PC-9 (cell line): ENCODE measurements around the gene TRPM8. TPM values are rescaled to one million over a fixed set of nuclear protein-coding genes. Genes with fewer than 3 reads are reported as not detected.

Experiments used
- BruUV-seq: library from RNA; stranded (reverse); fragments of 400-500 nt; replicated peaks from 2 replicates; lab custom pipeline; 2021; lab: Mats Ljungman, UMichigan
- CTCF ChIA-PET: fragments of 300-600 bp; sonication (Branson Sonifier 250); formaldehyde crosslinking; loops from one replicate; lab custom pipeline; 2022; ENCODE audit warnings: antibody characterized with exemption; lab: Charles Lee
- POLR2A ChIA-PET: fragments of 300-600 bp; sonication (Branson Sonifier 250); formaldehyde crosslinking; loops from one replicate; lab custom pipeline; 2022; ENCODE audit warnings: antibody characterized with exemption; ENCODE audit not compliant: unreplicated experiment; lab: Charles Lee
- DNase-seq, 2 experiments: peaks; one replicate each; pipeline versions ENCODE4 v3.0.0 to v3.0.0-alpha.2; 2015 to 2022; ENCODE audit warnings: mixed read lengths in 1 of 2
- H2AFZ ChIP-seq: fragments of 200-600 bp; sonication (generic); 2 replicates; pipeline ENCODE4 v1.8.1; 2017; ENCODE audit warnings: antibody characterized with exemption
- H3F3A ChIP-seq: fragments of 200-600 bp; sonication (generic); 2 replicates; pipeline ENCODE4 v1.8.1; 2017; ENCODE audit warnings: antibody characterized with exemption, mild to moderate bottlenecking, low read depth; ENCODE audit not compliant: insufficient read depth
- H3K27ac ChIP-seq: fragments of 200-600 bp; sonication (generic); 2 replicates; pipeline ENCODE4 v1.6.1; 2016; ENCODE audit warnings: mixed run types
- H3K27me3 ChIP-seq: fragments of 200-600 bp; sonication (generic); 2 replicates; pipeline ENCODE4 v1.6.1; 2016; ENCODE audit warnings: low read depth, mixed run types; ENCODE audit not compliant: insufficient read depth
- H3K36me3 ChIP-seq: fragments of 200-600 bp; sonication (generic); 2 replicates; pipeline ENCODE4 v1.6.1; 2016; ENCODE audit warnings: low read depth, mixed run types
- H3K4me1 ChIP-seq: fragments of 200-600 bp; sonication (generic); replicated peaks from 2 replicates; pipeline ENCODE4 v1.6.1; 2016; ENCODE audit warnings: mixed run types; ENCODE audit not compliant: insufficient read depth
- H3K4me2 ChIP-seq: fragments of 200-600 bp; sonication (generic); 2 replicates; pipeline ENCODE4 v1.6.1; 2017; ENCODE audit warnings: mixed run types
- H3K4me3 ChIP-seq: fragments of 200-600 bp; sonication (generic); 2 replicates; pipeline ENCODE4 v1.6.1; 2016; ENCODE audit warnings: mixed run types
- H3K79me2 ChIP-seq: fragments of 200-600 bp; sonication (generic); 2 replicates; pipeline ENCODE4 v1.6.1; 2017; ENCODE audit warnings: low read depth, mixed run types
- H3K9me2 ChIP-seq: fragments of 200-600 bp; sonication (generic); 2 replicates; pipeline ENCODE4 v1.8.1; 2017; ENCODE audit warnings: mild to moderate bottlenecking; ENCODE audit not compliant: insufficient read depth
- H3K9me3 ChIP-seq: fragments of 200-600 bp; sonication (generic); 2 replicates; pipeline ENCODE4 v1.8.1; 2016; ENCODE audit warnings: low read depth; ENCODE audit not compliant: insufficient read depth
- H4K20me1 ChIP-seq: fragments of 200-600 bp; sonication (generic); 2 replicates; pipeline ENCODE4 v1.8.1; 2017; ENCODE audit not compliant: insufficient read depth
- CTCF ChIP-seq: fragments of 200-600 bp; sonication (generic); conservative IDR thresholded peaks from 2 replicates; pipeline ENCODE4 v1.6.1; 2017; ENCODE audit warnings: mixed run types, antibody characterized with exemption, mild to moderate bottlenecking, moderate library complexity
- EZH2 ChIP-seq: fragments of 200-600 bp; sonication (generic); IDR thresholded peaks from 2 replicates; pipeline ENCODE4 v1.8.0; 2017; ENCODE audit warnings: antibody characterized with exemption, low read depth
- intact Hi-C: fragments of 100-400 bp; cut with micrococcal nuclease; formaldehyde crosslinking; loops from one replicate; pipeline ENCODE4 v1.10.0; 2022; ENCODE audit not compliant: unreplicated experiment
- total RNA-seq: library from RNA; stranded (reverse); gene quantifications from 2 replicates; pipeline ENCODE4 v1.2.3, GENCODE V29; 2021

Gene TRPM8
- total RNA-seq, 1 experiment from 2014 or later: 2.1 TPM

GRCh38 chr2:233982421-233983121 lies 65.4 kb downstream of the TRPM8 start:
- peak; percentile 56 to 85 for DNase-seq
- ChIA-PET CTCF (interaction anchor here (0.6 to 1.2 kb wide), 5 partner anchors 513 to 719 kb away, joined by 3 to 11 read pairs (median 3); no protein-coding TSS in a partner anchor), POLR2A (interaction anchor here (0.5 to 0.7 kb wide), 10 partner anchors 15 to 1727 kb away, joined by 3 to 10 read pairs (median 4); partner anchors contain the start of genes ARL4C and SH3BP4)
- H3K27me3 ChIP-seq: no peaks in the 10 kb centered on the region
- intact Hi-C loops: loop anchor here (2.0 kb wide), 1 partner anchor 440 kb away; no protein-coding TSS in a partner anchor
- peaks cover 36% of the 10 kb centered on the region for H3K4me1 ChIP-seq
- H3K9me2 ChIP-seq: no peaks in the 10 kb centered on the region
- H3K27ac ChIP-seq: peak overlapping the region; percentile 12; the same call in 1 of the 2 replicates
- no peaks in the 10 kb centered on the region for H3K36me3 ChIP-seq
- H3K9me3 ChIP-seq: no peaks in the 10 kb centered on the region
- H3K4me3 ChIP-seq: no peak overlapping the region
- H4K20me1 ChIP-seq: no peaks in the 10 kb centered on the region
- BruUV-seq: no TSS peak
- no peaks in the 10 kb centered on the region for H3K79me2 ChIP-seq
- peaks cover 24% of the 10 kb centered on the region for H3F3A ChIP-seq
- no peak for TF ChIP-seq CTCF
- TF ChIP-seq EZH2: no peak
- H2AFZ ChIP-seq: no peak overlapping the region
- H3K4me2 ChIP-seq: peak overlapping the region; percentile 45

GRCh38 chr2:233983445-233983844 lies 66.3 kb downstream of the TRPM8 start:
- Histone ChIP-seq H3K27ac (no peak overlapping the region), H3K4me3 (no peak overlapping the region), H3K36me3 (no peaks in the 10 kb centered on the region), H3K79me2 (no peaks in the 10 kb centered on the region), H4K20me1 (no peaks in the 10 kb centered on the region), H2AFZ (no peak overlapping the region), H3K4me2 (no peak overlapping the region), H3K27me3 (no peaks in the 10 kb centered on the region), H3F3A (peaks cover 18% of the 10 kb centered on the region), H3K4me1 (peaks cover 27% of the 10 kb centered on the region), H3K9me2 (no peaks in the 10 kb centered on the region), H3K9me3 (no peaks in the 10 kb centered on the region)
- intact Hi-C loops: loop anchor here (2.0 kb wide), 1 partner anchor 439 kb away; no protein-coding TSS in a partner anchor
- BruUV-seq: no TSS peak
- ChIA-PET POLR2A (interaction anchor here (0.6 kb wide), 1 partner anchor 904 kb away, joined by 4 read pairs; no protein-coding TSS in a partner anchor), CTCF (no interaction called here)
- no peak for TF ChIP-seq CTCF
- no peak for TF ChIP-seq EZH2
- no peak for DNase-seq

GRCh38 chr2:233988581-233988980 lies 71.4 kb downstream of the TRPM8 start:
- TF ChIP-seq CTCF (no peak), EZH2 (no peak)
- CTCF ChIA-PET: interaction anchor here (0.7 kb wide), 1 partner anchor 387 kb away, joined by 4 read pairs; no protein-coding TSS in a partner anchor

More at GRCh38 chr2:233988581-233988980, 71.4 kb downstream of the TRPM8 start:
- no peak overlapping the region for H2AFZ ChIP-seq
- no peaks in the 10 kb centered on the region for H3K9me2 ChIP-seq
- no peaks in the 10 kb centered on the region for H4K20me1 ChIP-seq
- no peaks in the 10 kb centered on the region for H3K4me1 ChIP-seq
- no peaks in the 10 kb centered on the region for H3K36me3 ChIP-seq
- H3K27ac ChIP-seq: no peak overlapping the region
- intact Hi-C loops: no loop called here
- no peaks in the 10 kb centered on the region for H3K27me3 ChIP-seq
- DNase-seq: no peak
- no peak overlapping the region for H3K4me3 ChIP-seq
- no peak overlapping the region for H3K4me2 ChIP-seq
- H3K9me3 ChIP-seq: no peaks in the 10 kb centered on the region
- H3F3A ChIP-seq: no peaks in the 10 kb centered on the region
- BruUV-seq: no TSS peak
- POLR2A ChIA-PET: interaction anchor here (0.6 kb wide), 1 partner anchor 123 kb away, joined by 9 read pairs; no protein-coding TSS in a partner anchor
- no peaks in the 10 kb centered on the region for H3K79me2 ChIP-seq
